H1 (cell line): ENCODE results near the gene PTPA. TPM values are rescaled to one million over a fixed set of nuclear protein-coding genes. Genes with fewer than 3 reads are reported as not detected.

Source experiments
- CTCF ChIA-PET: fragments of 300-600 bp; sonication (Branson Sonifier 250); formaldehyde crosslinking; loops from one replicate; lab custom pipeline; 2021; ENCODE audit not compliant: partially characterized antibody; lab: Charles Lee
- POLR2A ChIA-PET: fragments of 300-600 bp; sonication (Branson Sonifier 250); formaldehyde crosslinking; loops from one replicate; lab custom pipeline; 2021; ENCODE audit warnings: inconsistent platforms; ENCODE audit not compliant: partially characterized antibody; lab: Charles Lee
- DNase-seq, 2 experiments: peaks; one replicate each; pipeline versions ENCODE4 v3.0.0 to v3.0.0-alpha.2; 2010 to 2022; ENCODE audit warnings: low spot score in 2 of 2, low read depth in 1 of 2, mixed read lengths in 1 of 2
- FAIRE-seq: peaks from 2 replicates; lab custom pipeline; 2011; peaks lifted over from hg19 to GRCh38; lab: Jason Lieb, UNC
- H2AFZ ChIP-seq: 2 replicates; pipeline ENCODE4 v1.8.1; 2012; ENCODE audit warnings: low read length, inconsistent platforms
- H2AK5ac ChIP-seq: 2 replicates; pipeline ENCODE4 v1.6.1; 2013; ENCODE audit warnings: low read depth, low read length
- H2BK120ac ChIP-seq: replicated peaks from 2 replicates; pipeline ENCODE3; 2013; ENCODE audit warnings: low read depth, low read length, inconsistent platforms
- H2BK12ac ChIP-seq: 2 replicates; pipeline ENCODE4 v1.6.1; 2013; ENCODE audit warnings: low read depth, low read length
- H2BK15ac ChIP-seq: 2 replicates; pipeline ENCODE4 v1.6.1; 2013; ENCODE audit warnings: low read length
- H2BK20ac ChIP-seq: 2 replicates; pipeline ENCODE4 v1.6.1; 2013; ENCODE audit warnings: low read length
- H2BK5ac ChIP-seq: 2 replicates; pipeline ENCODE4 v1.6.1; 2013; ENCODE audit warnings: low read depth, low read length
- H3K14ac ChIP-seq: 2 replicates; pipeline ENCODE4 v1.6.1; 2013; ENCODE audit warnings: inconsistent platforms; ENCODE audit not compliant: insufficient read length
- H3K18ac ChIP-seq: 2 replicates; pipeline ENCODE4 v1.6.1; 2013; ENCODE audit warnings: low read length; ENCODE audit errors: extremely low read depth
- H3K23ac ChIP-seq: 2 replicates; pipeline ENCODE4 v1.6.1; 2013; ENCODE audit warnings: inconsistent platforms; ENCODE audit not compliant: insufficient read length
- H3K23me2 ChIP-seq: 2 replicates; pipeline ENCODE4 v1.6.1; 2013; ENCODE audit warnings: low read depth, low read length
- H3K27ac ChIP-seq: 2 replicates; pipeline ENCODE4 v1.6.1; 2011; ENCODE audit warnings: low read depth, low read length, inconsistent platforms
- H3K27me3 ChIP-seq, 4 experiments: replicated peaks in 1 of 4; 1 replicate in 1 of 4; 2 replicates in 3 of 4; pipeline versions ENCODE4 v1.6.1 to v1.8.1; 2011 to 2013; ENCODE audit warnings: low read length in 3 of 4, mild to moderate bottlenecking in 3 of 4, inconsistent platforms in 2 of 4, mixed read lengths in 2 of 4, moderate library complexity in 1 of 4; ENCODE audit not compliant: control insufficient read depth in 3 of 4, insufficient read depth in 3 of 4; ENCODE audit errors: extremely low read depth in 1 of 4
- H3K36me3 ChIP-seq, 4 experiments: 2 replicates each; pipeline versions ENCODE4 v1.6.1 to v1.8.1; 2011 to 2013; ENCODE audit warnings: mild to moderate bottlenecking in 4 of 4, low read length in 3 of 4, moderate library complexity in 2 of 4, control low read depth in 1 of 4, inconsistent platforms in 1 of 4; ENCODE audit not compliant: insufficient read depth in 4 of 4, control insufficient read depth in 2 of 4
- H3K4ac ChIP-seq: replicated peaks from 2 replicates; pipeline ENCODE3; 2013; ENCODE audit warnings: low read length, low read depth, mixed read lengths, inconsistent platforms; ENCODE audit not compliant: insufficient read length
- H3K4me1 ChIP-seq, 4 experiments: replicated peaks in 1 of 4; 1 replicate in 1 of 4; 2 replicates in 3 of 4; pipeline versions ENCODE4 v1.6.1 to v1.8.1; 2011 to 2013; ENCODE audit warnings: low read length in 3 of 4, inconsistent platforms in 2 of 4, mixed read lengths in 1 of 4; ENCODE audit not compliant: insufficient read depth in 4 of 4, control insufficient read depth in 3 of 4
- H3K4me2 ChIP-seq, 2 experiments: 2 replicates each; pipeline versions ENCODE4 v1.6.1 to v1.8.1; 2011 to 2013; ENCODE audit warnings: low read depth in 2 of 2, low read length in 2 of 2, control low read depth in 1 of 2, inconsistent platforms in 1 of 2, mild to moderate bottlenecking in 1 of 2; ENCODE audit not compliant: insufficient read depth in 1 of 2
- H3K4me3 ChIP-seq, 4 experiments: fragments of 200-600, 300-600 bp in 1 of 4; sonication (generic), shearing (Covaris generic), sonication (Bioruptor Twin) in 1 of 4; 2 replicates each; pipeline versions ENCODE4 v1.5.1 to v1.8.1; 2011 to 2016; ENCODE audit warnings: low read length in 4 of 4, low read depth in 3 of 4, control low read depth in 2 of 4, inconsistent platforms in 2 of 4, mild to moderate bottlenecking in 2 of 4, mixed read lengths in 1 of 4, moderate library complexity in 1 of 4; ENCODE audit not compliant: insufficient read depth in 2 of 4; ENCODE audit errors: extremely low read depth in 1 of 4
- H3K56ac ChIP-seq: replicated peaks from 2 replicates; pipeline ENCODE3; 2013; ENCODE audit warnings: low read depth, mild to moderate bottlenecking, mixed read lengths, low read length, inconsistent platforms; ENCODE audit not compliant: insufficient read length
- H3K79me1 ChIP-seq: 2 replicates; pipeline ENCODE4 v1.6.1; 2013; ENCODE audit warnings: low read depth, low read length, control low read depth
- H3K79me2 ChIP-seq, 2 experiments: 2 replicates each; pipeline versions ENCODE4 v1.6.1 to v1.8.1; 2012 to 2013; ENCODE audit warnings: low read length in 2 of 2, mild to moderate bottlenecking in 2 of 2, inconsistent platforms in 1 of 2; ENCODE audit not compliant: insufficient read depth in 2 of 2, control insufficient read depth in 1 of 2
- H3K9ac ChIP-seq, 4 experiments: replicated peaks in 1 of 4; 1 replicate in 1 of 4; 2 replicates in 3 of 4; pipeline versions ENCODE4 v1.6.1 to v1.8.1; 2011 to 2013; ENCODE audit warnings: low read depth in 3 of 4, low read length in 3 of 4, control low read depth in 2 of 4, mild to moderate bottlenecking in 2 of 4, moderate library complexity in 2 of 4, inconsistent platforms in 1 of 4; ENCODE audit errors: extremely low read depth in 1 of 4
- H3K9me3 ChIP-seq, 2 experiments: 2 replicates each; pipeline versions ENCODE4 v1.6.1 to v1.8.1; 2012 to 2013; ENCODE audit warnings: mild to moderate bottlenecking in 2 of 2, moderate library complexity in 2 of 2, control low read depth in 1 of 2, inconsistent platforms in 1 of 2, low read depth in 1 of 2, low read length in 1 of 2, mixed read lengths in 1 of 2; ENCODE audit not compliant: insufficient read depth in 2 of 2
- H4K20me1 ChIP-seq, 2 experiments: replicated peaks in 1 of 2; 2 replicates each; pipeline versions ENCODE3 to v1.8.1; 2011 to 2013; ENCODE audit warnings: inconsistent platforms in 2 of 2, low read length in 2 of 2, mild to moderate bottlenecking in 1 of 2; ENCODE audit not compliant: insufficient read depth in 2 of 2, control insufficient read depth in 1 of 2
- H4K5ac ChIP-seq: 2 replicates; pipeline ENCODE4 v1.6.1; 2013; ENCODE audit warnings: low read length, low read depth, mixed read lengths, inconsistent platforms; ENCODE audit not compliant: insufficient read length
- H4K8ac ChIP-seq: 2 replicates; pipeline ENCODE4 v1.8.0; 2013; ENCODE audit warnings: mild to moderate bottlenecking, moderate library complexity, low read length, inconsistent platforms; ENCODE audit not compliant: insufficient read depth; ENCODE audit errors: extremely low read depth
- H4K91ac ChIP-seq: replicated peaks from 2 replicates; pipeline ENCODE3; 2013; ENCODE audit warnings: low read length, mixed read lengths, inconsistent platforms; ENCODE audit not compliant: insufficient read length
- CBX8 ChIP-seq: fragments of 300-800, 300-1000 bp; sonication (generic); IDR thresholded peaks from 2 replicates; pipeline ENCODE4 v1.7.1; 2016; ENCODE audit warnings: low read depth, low read length, borderline replicate concordance
- EZH2 ChIP-seq: fragments of 200-600 bp; sonication (generic); IDR thresholded peaks from 2 replicates; pipeline ENCODE4 v1.7.1; 2012; ENCODE audit warnings: low read depth, mild to moderate bottlenecking, moderate library complexity, low read length, inconsistent platforms; ENCODE audit not compliant: severe bottlenecking
- POLR2AphosphoS5 ChIP-seq: IDR thresholded peaks from 2 replicates; pipeline ENCODE4 v1.6.1; 2011; ENCODE audit warnings: low read depth, low read length
- RAD21 ChIP-seq, 2 experiments: IDR thresholded peaks in 1 of 2; conservative IDR thresholded peaks in 1 of 2; 2 replicates each; pipeline ENCODE4 v1.6.1; 2011; ENCODE audit warnings: low read depth in 2 of 2, low read length in 2 of 2, improper control_type of control experiment in 1 of 2, inconsistent platforms in 1 of 2, mild to moderate bottlenecking in 1 of 2, moderate library complexity in 1 of 2
- RBBP5 ChIP-seq: IDR thresholded peaks from 2 replicates; pipeline ENCODE4 v1.7.1; 2012; ENCODE audit warnings: low read depth, mild to moderate bottlenecking, inconsistent platforms, low read length, moderate library complexity, borderline replicate concordance
- RNF2 ChIP-seq: fragments of 200-900, 300-1000 bp; sonication (generic); IDR thresholded peaks from 2 replicates; pipeline ENCODE4 v1.7.1; 2016; ENCODE audit warnings: borderline replicate concordance, low read depth, mild to moderate bottlenecking, antibody characterized with exemption, low read length; ENCODE audit not compliant: poor library complexity, severe bottlenecking; ENCODE audit errors: missing control alignments
- SP2 ChIP-seq: IDR thresholded peaks from 2 replicates; pipeline ENCODE4 v1.6.1; 2012; ENCODE audit warnings: mild to moderate bottlenecking, low read length, inconsistent platforms
- TCF12 ChIP-seq: IDR thresholded peaks from 2 replicates; pipeline ENCODE4 v1.6.1; 2011; ENCODE audit warnings: low read depth, mild to moderate bottlenecking, low read length
- YY1 ChIP-seq: IDR thresholded peaks from 2 replicates; pipeline ENCODE4 v1.6.1; 2011; ENCODE audit warnings: low read depth, mild to moderate bottlenecking, low read length
- ZNF274 ChIP-seq: IDR thresholded peaks from 2 replicates; pipeline ENCODE4 v1.7.0; 2012; ENCODE audit warnings: low read length, borderline replicate concordance; ENCODE audit errors: extremely low read depth
- WGBS, 2 experiments: shearing (Covaris generic) in 1 of 2; methylation state at CpG; one replicate each; pipeline versions ENCODE4 v1.1.6 to v1.1.7; 2013 to 2015; ENCODE audit warnings: low lambda C conversion rate in 2 of 2, mixed read lengths in 2 of 2, inconsistent platforms in 1 of 2, low coverage in 1 of 2, missing lambda C conversion rate in 1 of 2; ENCODE audit not compliant: insufficient replicate concordance in 2 of 2, insufficient coverage in 1 of 2, insufficient read length in 1 of 2; ENCODE audit errors: extremely low coverage in 1 of 2, missing lambda C conversion rate in 1 of 2; 5-methylcytosine and 5-hydroxymethylcytosine counted together
- polyA plus RNA-seq, 7 experiments: library from polyadenylated mRNA; depleted of rRNA in 3 of 7; stranded (reverse) in 5 of 7; unstranded in 2 of 7; fragments of >200 nt in 5 of 7; fragments of 200-250 nt in 2 of 7; gene quantifications; 1 replicate in 5 of 7; 2 replicates in 1 of 7; 4 replicates in 1 of 7; pipeline versions ENCODE4 v1.2.1 to v1.2.3, GENCODE V29; 2011 to 2013; ENCODE audit warnings: missing spikeins in 2 of 7, mixed read lengths in 2 of 7
- total RNA-seq: library from RNA; stranded (reverse); fragmentation: NEBNext Ultra II Directional; extraction: Animal tissue kit (Norgen Biotek cat#: 25700); gene quantifications from 2 replicates; pipeline ENCODE4 v1.2.1, GENCODE V29; 2021

The PTPA gene
- total and polyA plus RNA-seq, 2 of the 8 experiments (the other 6 are each of a cell fraction or from before 2014, with no cell fraction given): 114 to 145 TPM

GRCh38 chr9:129108805-129109536 is 2.2 kb upstream of the PTPA start:
- no peak overlapping the region for H3K14ac ChIP-seq
- no peak overlapping the region for H2BK20ac ChIP-seq
- FAIRE-seq: no peak
- H3K4me2 ChIP-seq: no peak overlapping the region; a peak in 1 of 4 replicates
- no peak overlapping the region for H3K18ac ChIP-seq
- peaks cover 0 to 22% of the 10 kb centered on the region in 2 experiments; a peak in 2 of 4 replicates for H3K79me2 ChIP-seq
- H2BK120ac ChIP-seq: no peak overlapping the region
- H3K23me2 ChIP-seq: peaks cover 10% of the 10 kb centered on the region
- H3K27ac ChIP-seq: no peak overlapping the region
- H3K9me3 ChIP-seq: no peaks in the 10 kb centered on the region
- WGBS, 2 experiments: 92% methylated on average over 10 of the region's 10 CpGs; no CpG with 5 or more reads in 1 of the 2 experiments
- peaks cover 0 to 15% (median 13%) of the 10 kb centered on the region in 4 experiments; a peak in 5 of 7 replicates for H3K27me3 ChIP-seq
- H2BK12ac ChIP-seq: no peak overlapping the region
- H3K56ac ChIP-seq: no peak overlapping the region
- H4K8ac ChIP-seq: no peak overlapping the region
- H2BK15ac ChIP-seq: no peak overlapping the region
- no peak overlapping the region for H4K91ac ChIP-seq
- CTCF ChIA-PET: interaction anchor here (0.6 to 9.7 kb wide), 6 partner anchors 11 to 668 kb away, joined by 3 to 64 read pairs (median 3); no protein-coding TSS in a partner anchor
- POLR2A ChIA-PET: interaction anchor here (1.3 to 1.4 kb wide), 2 partner anchors 28 to 32 kb away, joined by 3 to 4 read pairs; partner anchors contain the start of gene DOLPP1
- no peaks in the 10 kb centered on the region for H4K20me1 ChIP-seq
- no peak for DNase-seq
- H3K4ac ChIP-seq: no peak overlapping the region
- H2AFZ ChIP-seq: no peak overlapping the region
- H2AK5ac ChIP-seq: no peak overlapping the region
- H3K4me3 ChIP-seq: no peak overlapping the region
- no peaks in the 10 kb centered on the region for H3K36me3 ChIP-seq
- H3K9ac ChIP-seq: no peak overlapping the region
- no peak overlapping the region for H4K5ac ChIP-seq
- H3K23ac ChIP-seq: no peak overlapping the region
- H3K79me1 ChIP-seq: peaks cover 4% of the 10 kb centered on the region
- peaks cover 0 to 5% (median 3%) of the 10 kb centered on the region in 4 experiments; a peak in 3 of 7 replicates for H3K4me1 ChIP-seq
- H2BK5ac ChIP-seq: no peak overlapping the region
- TF ChIP-seq TCF12 (no peak), RBBP5 (no peak), POLR2AphosphoS5 (no peak), YY1 (no peak), SP2 (no peak), RNF2 (no peak), RAD21 (IDR thresholded peaks at IDR 0.05 in 1 of 2, conservative IDR thresholded peaks at IDR 0.05 in 1 of 2; ENCODE audit: low read depth in 2 of 2, low read length in 2 of 2) (no peak), ZNF274 (no peak), CBX8 (no peak), EZH2 (no peak)
